Naive thymus-derived CD4-positive, alpha-beta T cell (primary cell): ENCODE measurements around the gene GALNT10. TPM values are rescaled to one million over a fixed set of nuclear protein-coding genes. Genes with fewer than 3 reads are reported as not detected.

Experiments
- ATAC-seq: fragments of 150-1000 bp; cut with Tn5 transposase; 2 replicates; pipeline ENCODE4 v1.10.0; 2021; ENCODE audit warnings: mild to moderate bottlenecking, moderate library complexity
- CTCF ChIA-PET: fragments of 350-600 bp; sonication (Branson Sonifier 250); formaldehyde crosslinking; loops from one replicate; lab custom pipeline; 2021; ENCODE audit warnings: antibody characterized with exemption; lab: Charles Lee
- POLR2A ChIA-PET: fragments of 350-600 bp; sonication (Branson Sonifier 250); formaldehyde crosslinking; loops from one replicate; lab custom pipeline; 2021; ENCODE audit warnings: antibody characterized with exemption, inconsistent platforms; lab: Charles Lee
- DNase-seq, 9 donors: peaks; one replicate each; pipeline versions ENCODE4 v3.0.0 to v3.0.0-alpha.2; 2020 to 2022; ENCODE audit warnings: mixed read lengths in 1 of 9
- H3K27ac ChIP-seq: one replicate; pipeline ENCODE4 v1.7.0; 2013; ENCODE audit warnings: mild to moderate bottlenecking, low read depth, low read length, moderate library complexity
- H3K27me3 ChIP-seq, 2 donors: one replicate each; pipeline ENCODE4 v1.7.0; 2013; ENCODE audit warnings: low read length in 2 of 2, mild to moderate bottlenecking in 2 of 2, moderate library complexity in 2 of 2; ENCODE audit not compliant: control insufficient read depth in 2 of 2, insufficient read depth in 2 of 2
- H3K36me3 ChIP-seq, 3 experiments: 1 replicate in 2 of 3; 2 replicates in 1 of 3; pipeline ENCODE4 v1.7.0; 2013; ENCODE audit warnings: low read length in 3 of 3, mild to moderate bottlenecking in 3 of 3, moderate library complexity in 1 of 3; ENCODE audit not compliant: insufficient read depth in 3 of 3, control insufficient read depth in 2 of 3
- H3K4me1 ChIP-seq, 2 donors: one replicate each; pipeline ENCODE4 v1.7.0; 2013; ENCODE audit warnings: low read length in 2 of 2, mild to moderate bottlenecking in 2 of 2, moderate library complexity in 1 of 2; ENCODE audit not compliant: control insufficient read depth in 2 of 2, insufficient read depth in 2 of 2
- H3K4me3 ChIP-seq: 2 replicates; pipeline ENCODE4 v1.7.0; 2013; ENCODE audit warnings: mild to moderate bottlenecking, low read length
- H3K9me3 ChIP-seq, 3 experiments: 1 replicate in 2 of 3; 2 replicates in 1 of 3; pipeline ENCODE4 v1.7.0; 2013; ENCODE audit warnings: low read length in 3 of 3; ENCODE audit not compliant: control insufficient read depth in 2 of 3
- H3K27ac Mint-ChIP-seq, 9 donors: one replicate each; pipeline ENCODE4 v1.8.0; 2020 to 2022; ENCODE audit warnings: mixed read lengths in 9 of 9, mild to moderate bottlenecking in 8 of 9, moderate library complexity in 5 of 9, inconsistent platforms in 2 of 9
- H3K27me3 Mint-ChIP-seq, 5 donors: one replicate each; pipeline ENCODE4 v1.8.0; 2021 to 2022; ENCODE audit warnings: mixed read lengths in 5 of 5, mild to moderate bottlenecking in 1 of 5
- H3K36me3 Mint-ChIP-seq, 5 donors: one replicate each; pipeline ENCODE4 v1.8.0; 2020 to 2022; ENCODE audit warnings: mixed read lengths in 5 of 5, mild to moderate bottlenecking in 3 of 5, inconsistent platforms in 1 of 5
- H3K4me1 Mint-ChIP-seq, 7 donors: one replicate each; pipeline ENCODE4 v1.8.0; 2020 to 2022; ENCODE audit warnings: mixed read lengths in 7 of 7, mild to moderate bottlenecking in 3 of 7, inconsistent platforms in 1 of 7
- H3K4me3 Mint-ChIP-seq, 10 donors: one replicate each; pipeline ENCODE4 v1.8.0; 2020 to 2022; ENCODE audit warnings: mild to moderate bottlenecking in 10 of 10, mixed read lengths in 10 of 10, moderate library complexity in 6 of 10, inconsistent platforms in 2 of 10
- H3K9me3 Mint-ChIP-seq, 11 donors: one replicate each; pipeline ENCODE4 v1.8.0; 2020 to 2022; ENCODE audit warnings: mixed read lengths in 11 of 11, mild to moderate bottlenecking in 4 of 11, inconsistent platforms in 1 of 11, moderate library complexity in 1 of 11
- intact Hi-C, 2 donors: fragments of 100-400 bp; cut with micrococcal nuclease; formaldehyde crosslinking; loops; one replicate each; pipeline ENCODE4 v1.15.1; 2023
- polyA plus RNA-seq, 2 donors: library from polyadenylated mRNA; unstranded; fragments of 300-500 nt; fragmentation: Illumina TruSeq; gene quantifications; one replicate each; pipeline ENCODE4 v1.2.3, GENCODE V29; 2021
- total RNA-seq, 6 experiments: library from RNA in 5 of 6; stranded (reverse) in 5 of 6; gene quantifications; 1 replicate in 5 of 6; 2 replicates in 1 of 6; pipeline ENCODE4 v1.2.3 and lab custom pipeline; 2021 to 2026

Gene GALNT10
- total and polyA plus RNA-seq, 7 experiments from 2014 or later = 6.2 to 56.4 (median 24.8) TPM

DNA sequence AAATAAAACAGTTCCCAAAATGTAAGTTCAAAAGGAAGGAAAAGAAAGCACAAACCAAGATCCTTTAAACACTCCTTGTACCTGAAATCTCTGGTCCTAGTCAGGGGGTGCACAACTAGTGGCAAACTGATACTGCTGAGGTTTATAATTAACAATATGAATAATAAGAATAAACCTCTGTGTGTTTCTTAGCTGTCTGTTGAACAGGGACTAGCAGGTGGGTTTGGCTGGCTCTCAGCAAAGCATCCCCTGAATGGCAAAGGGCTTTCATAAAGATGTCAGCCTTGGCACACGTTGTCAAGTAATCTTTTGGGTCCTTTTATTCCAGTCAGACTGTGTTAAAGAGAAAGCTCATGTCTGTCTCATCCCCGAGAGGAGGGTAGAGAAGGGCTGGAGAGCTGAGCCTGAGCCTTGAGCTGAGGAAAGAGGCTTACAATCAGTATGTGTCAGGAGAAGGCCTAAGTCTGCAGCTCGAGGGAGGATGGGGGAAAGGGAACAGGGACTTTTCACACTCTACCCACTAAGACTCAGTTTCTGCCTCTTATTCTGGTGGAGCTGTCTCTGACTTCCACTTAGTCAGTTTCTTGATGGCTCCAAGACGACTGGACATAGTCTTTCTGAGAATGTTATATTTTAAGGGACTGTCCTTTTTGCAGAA is 123.0 kb downstream of the GALNT10 start:
- Mint-ChIP-seq H3K9me3 (no peaks in the 10 kb centered on the region), H3K4me1 (peaks cover 3 to 30% (median 7%) of the 10 kb centered on the region in 7 donors), H3K27me3 (no peaks in the 10 kb centered on the region), H3K4me3 (no peak overlapping the region), H3K27ac (no peak overlapping the region), H3K36me3 (peaks cover 3 to 32% (median 17%) of the 10 kb centered on the region in 5 donors)
- DNase-seq (no peak), ATAC-seq (no peak)
- Histone ChIP-seq H3K27ac (no peak overlapping the region), H3K4me1 (no peaks in the 10 kb centered on the region), H3K9me3 (no peaks in the 10 kb centered on the region), H3K36me3 (no peaks in the 10 kb centered on the region), H3K4me3 (no peak overlapping the region), H3K27me3 (no peaks in the 10 kb centered on the region)
- ChIA-PET POLR2A (no interaction called here), CTCF (no interaction called here)
- intact Hi-C loops = no loop called here

DNA sequence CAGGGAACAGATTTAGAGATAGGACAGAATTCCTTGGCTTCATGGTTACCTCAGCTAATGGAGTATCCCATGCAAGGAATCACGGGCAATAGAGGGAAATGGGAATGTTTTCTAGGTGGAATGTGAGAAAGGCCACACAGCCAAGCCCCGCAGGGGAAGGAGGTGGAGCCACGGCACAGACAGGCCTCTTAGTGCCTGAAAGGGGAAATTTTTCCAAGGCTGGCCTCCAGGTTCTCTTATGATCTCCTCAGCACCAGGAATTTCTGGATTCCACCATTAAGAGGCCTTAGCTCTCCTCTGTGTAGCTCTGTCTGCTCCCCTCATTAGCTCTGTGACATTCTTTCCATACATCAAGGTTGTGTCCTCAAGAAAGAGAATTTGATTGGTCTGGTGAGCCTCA is 124.7 kb downstream of the GALNT10 start:
- no peak overlapping the region for H3K4me3 ChIP-seq
- ChIA-PET POLR2A (no interaction called here), CTCF (no interaction called here)
- DNase-seq (no peak), ATAC-seq (no peak)
- H3K27ac ChIP-seq = no peak overlapping the region
- H3K36me3 ChIP-seq = no peaks in the 10 kb centered on the region
- H3K27me3 ChIP-seq = no peaks in the 10 kb centered on the region
- Mint-ChIP-seq H3K27me3 (no peaks in the 10 kb centered on the region), H3K27ac (no peak overlapping the region), H3K9me3 (no peaks in the 10 kb centered on the region), H3K36me3 (peaks cover 3 to 24% (median 5%) of the 10 kb centered on the region in 5 donors), H3K4me1 (peaks cover 0 to 18% (median 0%) of the 10 kb centered on the region in 7 donors), H3K4me3 (no peak overlapping the region)
- H3K9me3 ChIP-seq = no peaks in the 10 kb centered on the region
- no peaks in the 10 kb centered on the region for H3K4me1 ChIP-seq
- intact Hi-C loops = no loop called here

DNA sequence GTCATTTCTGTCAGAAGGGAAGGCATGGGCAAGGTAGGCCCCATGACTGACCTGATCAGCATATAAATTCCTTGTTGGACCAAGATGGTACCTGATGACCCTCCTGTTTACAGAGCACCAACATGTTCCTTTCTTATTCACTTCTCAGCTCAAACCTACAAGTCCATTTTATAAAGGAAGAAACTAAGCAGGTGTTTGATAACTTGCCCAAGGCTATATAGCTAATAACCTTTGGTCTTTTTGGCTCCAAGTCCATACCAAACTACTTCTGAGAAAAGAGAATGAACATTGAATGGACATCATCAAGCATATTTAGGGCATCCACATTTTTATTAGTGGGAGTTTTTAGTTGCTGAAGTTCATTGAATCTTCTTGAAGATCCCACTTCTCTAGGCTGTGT is 125.2 kb downstream of the GALNT10 start:
- POLR2A ChIA-PET = no interaction called here
- Mint-ChIP-seq H3K27ac (no peak overlapping the region), H3K27me3 (no peaks in the 10 kb centered on the region), H3K36me3 (peaks cover 3 to 23% (median 4%) of the 10 kb centered on the region in 5 donors), H3K9me3 (no peaks in the 10 kb centered on the region), H3K4me1 (peaks cover 0 to 19% (median 0%) of the 10 kb centered on the region in 7 donors), H3K4me3 (no peak overlapping the region)
- CTCF ChIA-PET = no interaction called here
- no peaks in the 10 kb centered on the region for H3K36me3 ChIP-seq
- H3K27ac ChIP-seq = no peak overlapping the region
- ATAC-seq (no peak), DNase-seq (no peak)
- H3K4me3 ChIP-seq = no peak overlapping the region
- H3K27me3 ChIP-seq = no peaks in the 10 kb centered on the region
- H3K4me1 ChIP-seq = no peaks in the 10 kb centered on the region
- no peaks in the 10 kb centered on the region for H3K9me3 ChIP-seq
- intact Hi-C loops = no loop called here

DNA sequence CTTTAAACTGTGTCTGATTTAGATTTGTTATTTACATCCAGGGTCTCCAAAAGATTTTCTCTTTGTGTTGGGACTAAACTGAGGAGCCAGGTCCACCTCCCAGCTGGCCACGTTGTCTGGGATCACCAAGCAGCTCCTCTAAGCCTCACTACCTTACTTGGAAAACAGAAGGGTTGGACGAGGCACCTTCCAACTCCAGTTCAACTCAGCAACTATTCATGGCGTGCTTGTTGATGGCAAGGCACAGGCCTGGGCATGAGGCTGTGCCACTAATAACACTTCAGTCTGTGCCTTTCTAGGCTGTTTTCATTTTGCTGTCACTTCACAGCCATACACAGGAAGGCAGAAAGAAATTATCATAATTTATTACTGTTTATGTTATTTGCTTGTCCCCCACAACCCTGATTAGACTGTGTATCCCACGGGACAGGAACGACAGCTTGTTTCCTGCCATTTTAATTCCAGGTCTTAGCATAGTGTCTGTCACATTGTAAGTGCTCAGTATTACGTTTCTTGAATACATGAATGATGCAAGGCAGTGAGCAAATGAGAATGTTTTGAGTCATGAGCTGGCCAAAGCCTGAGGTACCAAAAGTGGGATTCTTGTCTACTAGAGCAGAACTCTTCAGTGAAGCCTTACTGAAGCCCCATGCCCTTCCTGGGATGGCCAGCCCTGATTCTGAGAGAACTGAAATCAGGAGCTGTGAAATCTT is 125.8 kb downstream of the GALNT10 start:
- no peaks in the 10 kb centered on the region for H3K36me3 ChIP-seq
- ChIA-PET CTCF (no interaction called here), POLR2A (no interaction called here)
- no peak overlapping the region for H3K4me3 ChIP-seq
- H3K9me3 ChIP-seq = no peaks in the 10 kb centered on the region
- Mint-ChIP-seq H3K27me3 (no peaks in the 10 kb centered on the region), H3K4me1 (peaks cover 0 to 14% (median 0%) of the 10 kb centered on the region in 7 donors), H3K9me3 (no peaks in the 10 kb centered on the region), H3K27ac (no peak overlapping the region), H3K4me3 (no peak overlapping the region), H3K36me3 (peaks cover 3 to 27% (median 4%) of the 10 kb centered on the region in 5 donors)
- no peaks in the 10 kb centered on the region for H3K4me1 ChIP-seq
- ATAC-seq (no peak), DNase-seq (no peak)
- no peaks in the 10 kb centered on the region for H3K27me3 ChIP-seq
- intact Hi-C loops = no loop called here
- no peak overlapping the region for H3K27ac ChIP-seq

DNA sequence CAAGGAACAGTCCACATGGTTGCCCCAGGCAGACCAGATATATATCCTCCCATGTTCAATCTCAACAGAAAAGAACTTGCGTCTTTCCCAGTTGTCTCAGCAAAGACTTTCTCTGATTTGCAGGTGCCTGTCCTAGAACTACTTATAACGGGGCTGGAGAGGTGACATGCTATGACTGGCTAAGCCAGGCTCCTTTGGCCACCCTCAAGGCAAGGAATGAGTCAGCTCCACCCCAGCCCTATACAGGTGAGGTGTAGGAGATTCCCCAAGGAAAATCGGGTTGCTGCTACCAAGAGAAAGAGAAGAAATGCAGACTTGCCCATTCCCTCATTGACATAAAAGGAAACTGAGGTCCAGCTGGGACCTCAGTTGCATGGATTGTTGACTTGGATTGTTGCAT is 127.4 kb downstream of the GALNT10 start:
- H3K4me1 Mint-ChIP-seq = peaks cover 0 to 11% (median 0%) of the 10 kb centered on the region in 7 donors
- no peaks in the 10 kb centered on the region for H3K9me3 Mint-ChIP-seq
- H3K4me3 Mint-ChIP-seq = no peak overlapping the region
- H3K27ac Mint-ChIP-seq = peak overlapping the region in 1 of 9 donors; percentile 38
- no peaks in the 10 kb centered on the region for H3K27me3 Mint-ChIP-seq
- Histone ChIP-seq H3K9me3 (no peaks in the 10 kb centered on the region), H3K4me1 (no peaks in the 10 kb centered on the region), H3K27ac (no peak overlapping the region), H3K4me3 (no peak overlapping the region), H3K36me3 (no peaks in the 10 kb centered on the region), H3K27me3 (no peaks in the 10 kb centered on the region)
- CTCF ChIA-PET = no interaction called here
- ATAC-seq = no peak
- DNase-seq = no peak
- intact Hi-C loops = no loop called here
- POLR2A ChIA-PET = no interaction called here
- H3K36me3 Mint-ChIP-seq = peaks cover 3 to 37% (median 6%) of the 10 kb centered on the region in 5 donors

DNA sequence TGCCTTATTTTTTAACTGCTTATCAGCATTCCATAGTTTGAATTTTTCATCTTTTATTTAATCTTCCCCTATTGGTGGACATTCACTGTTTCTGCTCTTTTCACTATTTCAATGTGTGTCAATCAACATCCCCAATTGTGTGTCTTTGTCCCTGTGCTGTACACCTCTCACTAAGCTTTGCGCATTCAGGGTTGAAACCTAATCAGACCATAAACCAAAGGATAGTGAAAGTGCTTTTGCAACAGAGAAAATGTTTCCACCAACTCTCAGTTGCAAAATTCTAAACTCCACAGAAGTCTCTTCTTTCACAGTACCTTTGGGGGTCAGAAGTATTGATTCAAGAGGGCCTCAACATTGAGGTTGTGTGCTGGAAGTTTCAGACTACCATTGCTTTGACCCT is 128.2 kb downstream of the GALNT10 start:
- ChIA-PET POLR2A (no interaction called here), CTCF (no interaction called here)
- no peaks in the 10 kb centered on the region for H3K9me3 ChIP-seq
- no peaks in the 10 kb centered on the region for H3K4me1 ChIP-seq
- Mint-ChIP-seq H3K27ac (no peak overlapping the region), H3K36me3 (peaks cover 3 to 44% (median 8%) of the 10 kb centered on the region in 5 donors), H3K4me1 (peaks cover 0 to 8% (median 0%) of the 10 kb centered on the region in 7 donors), H3K9me3 (no peaks in the 10 kb centered on the region), H3K4me3 (no peak overlapping the region), H3K27me3 (no peaks in the 10 kb centered on the region)
- H3K36me3 ChIP-seq = peaks cover 0 to 3% (median 0%) of the 10 kb centered on the region in 3 experiments
- DNase-seq (no peak), ATAC-seq (no peak)
- H3K4me3 ChIP-seq = no peak overlapping the region
- no peaks in the 10 kb centered on the region for H3K27me3 ChIP-seq
- no peak overlapping the region for H3K27ac ChIP-seq
- intact Hi-C loops = no loop called here
